Measurements from ENCODE around the gene PARP3.
A peak's percentile ranks its signal among the peaks of the same experiment; 100 is the strongest.

Gene PARP3

GRCh38 chr3:51968170-51968775, 26.1 kb downstream of the PARP3 start:
- DNase-seq = no peak

GRCh38 chr3:51968883-51969678, 26.9 kb downstream of the PARP3 start:
- DNase-seq = no peak

GRCh38 chr3:51969841-51970240, 27.7 kb downstream of the PARP3 start:
- DNase-seq = no peak

- DNase-seq = no peak
Measured at GRCh38 chr3:51970606-51971300, 28.6 kb downstream of the PARP3 start.

- no peak for DNase-seq
Measured at GRCh38 chr3:51971350-51971749, 29.2 kb downstream of the PARP3 start.

- DNase-seq = no peak
Measured at GRCh38 chr3:51974277-51974962, 32.3 kb downstream of the PARP3 start.

GRCh38 chr3:51974963-51975851, 33.0 kb downstream of the PARP3 start, which contains the start of gene ABHD14A:
Gene ABHD14A, plus strand, starts transcription at chr3:51975064. Its CDS starts 72 bp downstream, at chr3:51975136.
- DNase-seq = peak; percentile 70

GRCh38 chr3:51975852-51976549, 33.8 kb downstream of the PARP3 start:
- DNase-seq = no peak

GRCh38 chr3:51977446-51978142, 35.4 kb downstream of the PARP3 start:
- DNase-seq = no peak

- no peak for DNase-seq
Measured at GRCh38 chr3:51978143-51978502, 36.0 kb downstream of the PARP3 start.

- DNase-seq = no peak
Measured at GRCh38 chr3:51980253-51980652, 38.1 kb downstream of the PARP3 start.

- peak; percentile 34 for DNase-seq
Measured at GRCh38 chr3:51982352-51982837, 40.2 kb downstream of the PARP3 start.

GRCh38 chr3:51982838-51983577, 40.8 kb downstream of the PARP3 start, which contains the start of gene ACY1:
Gene ACY1, plus strand, starts transcription at chr3:51983535. Its CDS starts 530 bp downstream, at chr3:51984065.
- peak; percentile 81 for DNase-seq

GRCh38 chr3:51983578-51984268, 41.6 kb downstream of the PARP3 start:
- no peak for DNase-seq

GRCh38 chr3:51984269-51984647, 42.1 kb downstream of the PARP3 start:
- no peak for DNase-seq

- DNase-seq = no peak
Measured at GRCh38 chr3:51985063-51985462, 42.9 kb downstream of the PARP3 start.

GRCh38 chr3:51986010-51986947, 44.1 kb downstream of the PARP3 start:
- no peak for DNase-seq

- DNase-seq = no peak
Measured at GRCh38 chr3:51987568-51987967, 45.4 kb downstream of the PARP3 start.
